Liver (tissue), 9 donors: ENCODE measurements around the gene SLC35G2. TPM values are rescaled to one million over a fixed set of nuclear protein-coding genes. Genes with fewer than 3 reads are reported as not detected.

Experiments used
- DNase-seq: peaks from one replicate; pipeline ENCODE4 v3.0.0-alpha.2; 2017; ENCODE audit warnings: low spot score
- H3K27ac ChIP-seq, 2 donors: one replicate each; pipeline ENCODE4 v1.7.0; 2013; ENCODE audit warnings: inconsistent platforms in 2 of 2, low read length in 2 of 2, control low read depth in 1 of 2, low read depth in 1 of 2, mild to moderate bottlenecking in 1 of 2
- H3K27me3 ChIP-seq, 4 donors: one replicate each; pipeline versions ENCODE4 v1.6.1 to v1.7.0; 2013; ENCODE audit warnings: low read length in 3 of 4, inconsistent platforms in 1 of 4, mild to moderate bottlenecking in 1 of 4, moderate library complexity in 1 of 4; ENCODE audit not compliant: control insufficient read depth in 4 of 4, insufficient read depth in 4 of 4
- H3K36me3 ChIP-seq, 4 donors: one replicate each; pipeline versions ENCODE4 v1.6.1 to v1.7.0; 2013; ENCODE audit warnings: low read length in 3 of 4, mild to moderate bottlenecking in 3 of 4, low read depth in 1 of 4, moderate library complexity in 1 of 4; ENCODE audit not compliant: control insufficient read depth in 4 of 4, insufficient read depth in 3 of 4
- H3K4me1 ChIP-seq, 4 donors: one replicate each; pipeline versions ENCODE4 v1.6.1 to v1.7.0; 2013; ENCODE audit warnings: low read length in 3 of 4, mild to moderate bottlenecking in 3 of 4, moderate library complexity in 1 of 4; ENCODE audit not compliant: control insufficient read depth in 4 of 4, insufficient read depth in 4 of 4
- H3K4me3 ChIP-seq, 3 donors: one replicate each; pipeline versions ENCODE4 v1.6.1 to v1.7.0; 2013; ENCODE audit warnings: low read length in 3 of 3, control low read depth in 1 of 3, low read depth in 1 of 3, mild to moderate bottlenecking in 1 of 3
- H3K9ac ChIP-seq, 2 donors: one replicate each; pipeline ENCODE4 v1.7.0; 2013; ENCODE audit warnings: low read length in 2 of 2, mild to moderate bottlenecking in 2 of 2, moderate library complexity in 2 of 2, control low read depth in 1 of 2, low read depth in 1 of 2
- H3K9me3 ChIP-seq, 4 donors: one replicate each; pipeline versions ENCODE4 v1.6.1 to v1.7.0; 2013; ENCODE audit warnings: low read length in 3 of 4; ENCODE audit not compliant: control insufficient read depth in 4 of 4
- FOXA1 ChIP-seq: IDR thresholded peaks from 2 replicates; pipeline ENCODE4 v1.6.1; 2016; ENCODE audit warnings: antibody characterized with exemption
- FOXA2 ChIP-seq: IDR thresholded peaks from 2 replicates; pipeline ENCODE4 v1.6.1; 2016; ENCODE audit warnings: antibody characterized with exemption
- GABPA ChIP-seq, 2 donors: IDR thresholded peaks in 1 of 2; conservative IDR thresholded peaks in 1 of 2; 2 replicates each; pipeline ENCODE4 v1.6.1; 2016; ENCODE audit warnings: antibody characterized with exemption in 2 of 2, mild to moderate bottlenecking in 1 of 2, moderate library complexity in 1 of 2
- HNF4A ChIP-seq, 2 donors: conservative IDR thresholded peaks; 2 replicates each; pipeline ENCODE4 v1.6.1; 2016; ENCODE audit warnings: antibody characterized with exemption in 2 of 2, mild to moderate bottlenecking in 2 of 2
- HNF4G ChIP-seq: IDR thresholded peaks from 2 replicates; pipeline ENCODE4 v1.6.1; 2016; ENCODE audit warnings: antibody characterized with exemption
- JUND ChIP-seq, 2 donors: IDR thresholded peaks; 2 replicates each; pipeline ENCODE4 v1.6.1; 2016; ENCODE audit warnings: antibody characterized with exemption in 2 of 2
- NR2F2 ChIP-seq: IDR thresholded peaks from 2 replicates; pipeline ENCODE4 v1.6.1; 2016; ENCODE audit warnings: antibody characterized with exemption
- SP1 ChIP-seq: IDR thresholded peaks from 2 replicates; pipeline ENCODE4 v1.6.1; 2018; ENCODE audit warnings: antibody characterized with exemption, mild to moderate bottlenecking
- TAF1 ChIP-seq: conservative IDR thresholded peaks from 2 replicates; pipeline ENCODE4 v1.6.1; 2016; ENCODE audit warnings: antibody characterized with exemption, mild to moderate bottlenecking
- YY1 ChIP-seq: IDR thresholded peaks from 2 replicates; pipeline ENCODE4 v1.6.1; 2016; ENCODE audit warnings: antibody characterized with exemption, mild to moderate bottlenecking
- WGBS: extraction: QIAGEN DNeasy Blood & Tissue Kit; methylation state at CpG from one replicate; pipeline ENCODE4 v1.1.7; 2013; 5-methylcytosine and 5-hydroxymethylcytosine counted together
- polyA plus RNA-seq, 2 donors: library from polyadenylated mRNA; stranded (reverse) in 1 of 2; unstranded in 1 of 2; fragments of 200-250 nt in 1 of 2; fragments of >200 nt in 1 of 2; fragmentation: Nextera tagmentation in 1 of 2; extraction: Ambion mirVana in 1 of 2; gene quantifications; one replicate each; pipeline versions ENCODE4 v1.2.1 to v1.2.3, GENCODE V29; 2013 to 2015
- total RNA-seq, 2 donors: library from RNA; depleted of rRNA; stranded (reverse); fragments of >200 nt; gene quantifications; one replicate each; pipeline ENCODE4 v1.2.3, GENCODE V29; 2014
- TF ChIP-seq, protein P1 (sequence below): fragments of 150-350 bp; IDR thresholded peaks from 2 replicates; pipeline ENCODE4 v1.5.1; 2017; ENCODE audit warnings: improper control_type of control experiment, low read depth, low read length; ENCODE audit not compliant: missing input control
- TF ChIP-seq, protein P2 (sequence below): IDR thresholded peaks from 2 replicates; pipeline ENCODE4 v1.6.1; 2016; ENCODE audit warnings: antibody characterized with exemption
- TF ChIP-seq, protein P3 (sequence below): IDR thresholded peaks from 2 replicates; pipeline ENCODE4 v1.6.1; 2016; ENCODE audit warnings: antibody characterized with exemption
- TF ChIP-seq, protein P4 (sequence below): IDR thresholded peaks from 2 replicates; pipeline ENCODE4 v1.6.1; 2016; ENCODE audit warnings: antibody characterized with exemption
- donor health status: healthy.
- donor health status: healthy.
- donor health status: healthy.
- donor health status: healthy.
- donor health status: healthy.

SLC35G2 gene
- total and polyA plus RNA-seq, 4 donors, result 0.51 to 1.2 (median 0.72) TPM

DNA sequence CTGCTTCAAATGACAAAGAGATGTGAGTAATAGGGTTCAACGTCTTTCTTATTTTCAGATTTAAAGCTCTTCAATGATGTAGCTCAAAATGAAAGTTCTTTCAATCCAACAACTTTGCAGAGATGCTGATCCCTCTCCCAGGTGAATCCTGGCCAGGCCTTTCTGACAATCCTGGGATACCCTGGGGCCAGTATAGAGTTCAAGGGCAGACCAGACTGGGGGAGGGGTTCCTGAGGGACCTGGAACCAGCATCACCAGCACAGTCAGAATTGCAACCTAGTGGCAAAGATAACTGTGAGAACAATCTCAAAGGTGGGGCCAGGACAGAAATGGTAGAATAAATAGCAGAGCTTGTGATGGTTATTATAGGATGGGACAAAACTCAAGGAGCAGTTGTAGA, 23.4 kb downstream of the SLC35G2 start:
- no peak for DNase-seq
- 96% methylated on average over 1 of the region's 1 CpG for WGBS

DNA sequence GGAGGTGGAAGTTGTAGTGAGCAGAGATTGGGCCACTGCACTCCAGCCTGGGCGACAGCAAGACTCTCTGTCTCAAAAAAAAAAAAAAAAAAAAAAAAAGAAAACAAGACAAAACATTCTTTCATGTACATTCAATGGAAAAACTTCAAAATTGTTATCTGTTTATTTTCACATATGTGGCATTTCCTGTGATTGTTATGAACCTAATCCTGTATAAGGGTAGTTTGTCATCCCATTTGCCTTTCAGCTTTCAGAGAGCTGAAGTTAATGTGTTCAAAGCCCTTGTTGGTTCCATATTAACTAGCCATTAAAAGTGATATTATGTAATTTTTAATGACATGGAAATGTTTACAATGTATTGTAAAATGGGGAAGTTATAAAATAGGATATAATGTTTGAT, 25.8 kb downstream of the SLC35G2 start:
- H3K27me3 ChIP-seq, result no peaks in the 10 kb centered on the region
- H3K4me1 ChIP-seq, result peaks cover 0 to 1% (median 0%) of the 10 kb centered on the region in 4 donors
- no peak overlapping the region for H3K9ac ChIP-seq
- no peak overlapping the region for H3K4me3 ChIP-seq
- TF ChIP-seq FOXA2 (no peak), GABPA (IDR thresholded peaks at IDR 0.05 in 1 of 2, conservative IDR thresholded peaks at IDR 0.05 in 1 of 2) (no peak), HNF4A (conservative IDR thresholded peaks at IDR 0.05) (no peak), JUND (IDR thresholded peaks at IDR 0.05) (no peak), HNF4G (no peak), SP1 (no peak), TAF1 (no peak)
- TF ChIP-seq, protein P1, sequence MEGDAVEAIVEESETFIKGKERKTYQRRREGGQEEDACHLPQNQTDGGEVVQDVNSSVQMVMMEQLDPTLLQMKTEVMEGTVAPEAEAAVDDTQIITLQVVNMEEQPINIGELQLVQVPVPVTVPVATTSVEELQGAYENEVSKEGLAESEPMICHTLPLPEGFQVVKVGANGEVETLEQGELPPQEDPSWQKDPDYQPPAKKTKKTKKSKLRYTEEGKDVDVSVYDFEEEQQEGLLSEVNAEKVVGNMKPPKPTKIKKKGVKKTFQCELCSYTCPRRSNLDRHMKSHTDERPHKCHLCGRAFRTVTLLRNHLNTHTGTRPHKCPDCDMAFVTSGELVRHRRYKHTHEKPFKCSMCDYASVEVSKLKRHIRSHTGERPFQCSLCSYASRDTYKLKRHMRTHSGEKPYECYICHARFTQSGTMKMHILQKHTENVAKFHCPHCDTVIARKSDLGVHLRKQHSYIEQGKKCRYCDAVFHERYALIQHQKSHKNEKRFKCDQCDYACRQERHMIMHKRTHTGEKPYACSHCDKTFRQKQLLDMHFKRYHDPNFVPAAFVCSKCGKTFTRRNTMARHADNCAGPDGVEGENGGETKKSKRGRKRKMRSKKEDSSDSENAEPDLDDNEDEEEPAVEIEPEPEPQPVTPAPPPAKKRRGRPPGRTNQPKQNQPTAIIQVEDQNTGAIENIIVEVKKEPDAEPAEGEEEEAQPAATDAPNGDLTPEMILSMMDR, result no peak
- TF ChIP-seq, protein P2, sequence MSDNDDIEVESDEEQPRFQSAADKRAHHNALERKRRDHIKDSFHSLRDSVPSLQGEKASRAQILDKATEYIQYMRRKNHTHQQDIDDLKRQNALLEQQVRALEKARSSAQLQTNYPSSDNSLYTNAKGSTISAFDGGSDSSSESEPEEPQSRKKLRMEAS, result no peak
- TF ChIP-seq, protein P3, sequence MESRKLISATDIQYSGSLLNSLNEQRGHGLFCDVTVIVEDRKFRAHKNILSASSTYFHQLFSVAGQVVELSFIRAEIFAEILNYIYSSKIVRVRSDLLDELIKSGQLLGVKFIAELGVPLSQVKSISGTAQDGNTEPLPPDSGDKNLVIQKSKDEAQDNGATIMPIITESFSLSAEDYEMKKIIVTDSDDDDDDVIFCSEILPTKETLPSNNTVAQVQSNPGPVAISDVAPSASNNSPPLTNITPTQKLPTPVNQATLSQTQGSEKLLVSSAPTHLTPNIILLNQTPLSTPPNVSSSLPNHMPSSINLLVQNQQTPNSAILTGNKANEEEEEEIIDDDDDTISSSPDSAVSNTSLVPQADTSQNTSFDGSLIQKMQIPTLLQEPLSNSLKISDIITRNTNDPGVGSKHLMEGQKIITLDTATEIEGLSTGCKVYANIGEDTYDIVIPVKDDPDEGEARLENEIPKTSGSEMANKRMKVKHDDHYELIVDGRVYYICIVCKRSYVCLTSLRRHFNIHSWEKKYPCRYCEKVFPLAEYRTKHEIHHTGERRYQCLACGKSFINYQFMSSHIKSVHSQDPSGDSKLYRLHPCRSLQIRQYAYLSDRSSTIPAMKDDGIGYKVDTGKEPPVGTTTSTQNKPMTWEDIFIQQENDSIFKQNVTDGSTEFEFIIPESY, result no peak
- TF ChIP-seq, protein P4, sequence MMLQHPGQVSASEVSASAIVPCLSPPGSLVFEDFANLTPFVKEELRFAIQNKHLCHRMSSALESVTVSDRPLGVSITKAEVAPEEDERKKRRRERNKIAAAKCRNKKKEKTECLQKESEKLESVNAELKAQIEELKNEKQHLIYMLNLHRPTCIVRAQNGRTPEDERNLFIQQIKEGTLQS, result no peak
- no peak for DNase-seq
- H3K9me3 ChIP-seq, result no peaks in the 10 kb centered on the region
- H3K36me3 ChIP-seq, result no peaks in the 10 kb centered on the region
- H3K27ac ChIP-seq, result no peak overlapping the region
- WGBS, result 87% methylated on average over 1 of the region's 1 CpG

More for the DNA sequence above, 23.4 kb downstream of the SLC35G2 start:
- Histone ChIP-seq H3K27me3 (no peaks in the 10 kb centered on the region), H3K4me1 (peaks cover 0 to 1% (median 0%) of the 10 kb centered on the region in 4 donors), H3K9ac (no peak overlapping the region), H3K4me3 (no peak overlapping the region), H3K36me3 (no peaks in the 10 kb centered on the region), H3K9me3 (no peaks in the 10 kb centered on the region), H3K27ac (no peak overlapping the region)
- TF ChIP-seq NR2F2 (no peak), FOXA2 (no peak), HNF4G (no peak), FOXA1 (no peak), HNF4A (conservative IDR thresholded peaks at IDR 0.05) (no peak), SP1 (no peak), YY1 (no peak), GABPA (IDR thresholded peaks at IDR 0.05 in 1 of 2, conservative IDR thresholded peaks at IDR 0.05 in 1 of 2) (no peak)
- TF ChIP-seq, protein P3, result no peak
